ENCODE data around the gene COX5A.

COX5A gene

GRCh38 chr15:74958908-74959585, 21.2 kb upstream of the COX5A start:
- Histone ChIP-seq H4K8ac (ENCODE audit: low read length) (peak overlapping the region; percentile 73), H3K79me1 (replicated peaks; ENCODE audit: low read length, poor library complexity, severe bottlenecking) (no peaks in the 10 kb centered on the region), H2BK15ac (ENCODE audit: low read depth, poor library complexity, severe bottlenecking) (peak overlapping the region; percentile 50), H3K27me3 (ENCODE audit: control insufficient read depth in 1 of 2, insufficient read depth in 1 of 2, low read length in 2 of 2) (peaks cover 8 to 54% of the 10 kb centered on the region in 2 experiments), H2BK5ac (ENCODE audit: low read depth, low read length, poor library complexity, severe bottlenecking) (no peak overlapping the region), H3K4me3 (ENCODE audit: insufficient read depth in 1 of 2, low read depth in 1 of 2, low read length in 2 of 2) (peak overlapping the region in 1 of 2 experiments; percentile 70), H3K36me3 (ENCODE audit: control insufficient read depth in 1 of 2, insufficient read depth in 2 of 2, low read depth in 1 of 2, low read length in 2 of 2) (no peaks in the 10 kb centered on the region), H3K9ac (ENCODE audit: low read length) (peak overlapping the region; percentile 85), H3K23ac (ENCODE audit: low read length in 2 of 2) (peak overlapping the region in 1 of 2 experiments; percentile 74), H3K27ac (ENCODE audit: low read length, poor library complexity, severe bottlenecking) (no peak overlapping the region), H3K4ac (ENCODE audit: low read depth in 1 of 2, low read length in 2 of 2) (no peak overlapping the region), H3K4me1 (ENCODE audit: control insufficient read depth, insufficient read depth, low read depth, low read length) (peaks cover 31% of the 10 kb centered on the region), H2AFZ (ENCODE audit: low read depth, low read length) (peak overlapping the region; percentile 16), H2BK120ac (ENCODE audit: low read depth, low read length) (no peak overlapping the region), H3K14ac (ENCODE audit: low read length in 2 of 2) (peak overlapping the region in 1 of 2 experiments; percentile 66), H4K91ac (ENCODE audit: low read length) (no peak overlapping the region), H2BK12ac (ENCODE audit: low read length in 2 of 2) (no peak overlapping the region), H3K18ac (ENCODE audit: low read depth in 1 of 2, low read length in 2 of 2) (peak overlapping the region in 1 of 2 experiments; percentile 13), H2AK5ac (ENCODE audit: low read length, severe bottlenecking) (no peak overlapping the region), H3K9me3 (ENCODE audit: control insufficient read depth, low read length) (no peaks in the 10 kb centered on the region), H3K4me2 (ENCODE audit: low read length, poor library complexity, severe bottlenecking) (peak overlapping the region; percentile 56)
- 4% methylated on average over 45 of the region's 47 CpGs for WGBS
- DNase-seq: no peak

DNA sequence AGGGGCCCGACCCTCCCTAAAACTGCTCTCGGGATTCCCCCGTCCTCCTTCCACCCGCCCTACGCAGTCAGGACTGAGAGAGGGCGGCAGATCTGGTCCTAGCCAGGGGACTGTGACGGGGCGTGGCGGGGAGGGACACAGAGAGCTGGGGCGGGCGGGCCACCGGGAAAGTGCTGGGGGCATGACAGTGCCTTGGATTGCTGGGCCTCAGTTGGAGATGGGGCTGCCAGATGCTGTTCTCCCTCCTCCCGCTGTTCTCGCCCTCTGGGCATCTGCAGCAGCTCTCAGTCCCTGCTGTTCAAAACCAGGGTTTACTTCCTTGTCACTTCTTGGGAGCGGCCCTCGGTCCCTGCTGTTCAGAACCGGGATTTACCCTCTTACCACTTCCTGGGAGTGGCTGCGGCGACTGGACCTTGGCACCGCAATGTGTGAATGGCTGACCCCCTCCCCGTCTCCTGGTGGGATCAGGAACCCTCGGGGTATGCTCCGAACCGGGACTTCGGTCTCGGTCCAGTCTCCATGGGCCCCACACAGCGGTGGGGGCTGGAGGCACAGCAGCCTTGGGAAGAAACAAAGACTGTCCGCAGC, 20.5 kb upstream of the COX5A start:
- Histone ChIP-seq H3K23ac (ENCODE audit: low read length in 2 of 2) (peak overlapping the region in 1 of 2 experiments; percentile 78), H4K8ac (ENCODE audit: low read length) (peak overlapping the region; percentile 73), H3K9ac (ENCODE audit: low read length) (peak overlapping the region; percentile 85), H3K9me3 (ENCODE audit: control insufficient read depth, low read length) (no peaks in the 10 kb centered on the region), H2AFZ (ENCODE audit: low read depth, low read length) (peak overlapping the region; percentile 73), H4K91ac (ENCODE audit: low read length) (no peak overlapping the region), H3K27me3 (ENCODE audit: control insufficient read depth in 1 of 2, insufficient read depth in 1 of 2, low read length in 2 of 2) (peaks cover 8 to 54% of the 10 kb centered on the region in 2 experiments), H3K18ac (ENCODE audit: low read depth in 1 of 2, low read length in 2 of 2) (peak overlapping the region in 1 of 2 experiments; percentile 13), H3K27ac (ENCODE audit: low read length, poor library complexity, severe bottlenecking) (no peak overlapping the region), H3K4me3 (ENCODE audit: insufficient read depth in 1 of 2, low read depth in 1 of 2, low read length in 2 of 2) (peak overlapping the region in 1 of 2 experiments; percentile 70), H2BK120ac (ENCODE audit: low read depth, low read length) (no peak overlapping the region), H3K36me3 (ENCODE audit: control insufficient read depth in 1 of 2, insufficient read depth in 2 of 2, low read depth in 1 of 2, low read length in 2 of 2) (no peaks in the 10 kb centered on the region), H3K4me1 (ENCODE audit: control insufficient read depth, insufficient read depth, low read depth, low read length) (peaks cover 31% of the 10 kb centered on the region), H2AK5ac (ENCODE audit: low read length, severe bottlenecking) (no peak overlapping the region), H3K79me1 (replicated peaks; ENCODE audit: low read length, poor library complexity, severe bottlenecking) (no peaks in the 10 kb centered on the region), H3K4me2 (ENCODE audit: low read length, poor library complexity, severe bottlenecking) (peak overlapping the region; percentile 56), H2BK12ac (ENCODE audit: low read length in 2 of 2) (peak overlapping the region in 1 of 2 experiments; percentile 25), H2BK5ac (ENCODE audit: low read depth, low read length, poor library complexity, severe bottlenecking) (no peak overlapping the region), H3K14ac (ENCODE audit: low read length in 2 of 2) (peak overlapping the region in 1 of 2 experiments; percentile 48), H2BK15ac (ENCODE audit: low read depth, poor library complexity, severe bottlenecking) (peak overlapping the region; percentile 50), H3K4ac (ENCODE audit: low read depth in 1 of 2, low read length in 2 of 2) (peak overlapping the region in 1 of 2 experiments; percentile 35)
- DNase-seq: peak; percentile 69
- WGBS: 1% methylated on average over 22 of the region's 28 CpGs

- Histone ChIP-seq H3K9me3 (ENCODE audit: control insufficient read depth, low read length) (no peaks in the 10 kb centered on the region), H3K4me1 (ENCODE audit: control insufficient read depth, insufficient read depth, low read depth, low read length) (peaks cover 31% of the 10 kb centered on the region), H2BK5ac (ENCODE audit: low read depth, low read length, poor library complexity, severe bottlenecking) (no peak overlapping the region), H4K91ac (ENCODE audit: low read length) (no peak overlapping the region), H3K4ac (ENCODE audit: low read depth in 1 of 2, low read length in 2 of 2) (peak overlapping the region in 1 of 2 experiments; percentile 92), H2AK5ac (ENCODE audit: low read length, severe bottlenecking) (no peak overlapping the region), H3K14ac (ENCODE audit: low read length in 2 of 2) (peak overlapping the region in 1 of 2 experiments; percentile 95), H2AFZ (ENCODE audit: low read depth, low read length) (peak overlapping the region; percentile 30), H3K23ac (ENCODE audit: low read length in 2 of 2) (peak overlapping the region in 1 of 2 experiments; percentile 85), H3K9ac (ENCODE audit: low read length) (peak overlapping the region; percentile 85), H3K4me2 (ENCODE audit: low read length, poor library complexity, severe bottlenecking) (peak overlapping the region; percentile 97), H3K36me3 (ENCODE audit: control insufficient read depth in 1 of 2, insufficient read depth in 2 of 2, low read depth in 1 of 2, low read length in 2 of 2) (no peaks in the 10 kb centered on the region), H3K27ac (ENCODE audit: low read length, poor library complexity, severe bottlenecking) (no peak overlapping the region), H3K27me3 (ENCODE audit: control insufficient read depth in 1 of 2, insufficient read depth in 1 of 2, low read length in 2 of 2) (peaks cover 8 to 51% of the 10 kb centered on the region in 2 experiments), H3K4me3 (ENCODE audit: insufficient read depth in 1 of 2, low read depth in 1 of 2, low read length in 2 of 2) (peak overlapping the region; percentile 57 to 70), H2BK12ac (ENCODE audit: low read length in 2 of 2) (peak overlapping the region in 1 of 2 experiments; percentile 93), H2BK15ac (ENCODE audit: low read depth, poor library complexity, severe bottlenecking) (no peak overlapping the region), H2BK120ac (ENCODE audit: low read depth, low read length) (no peak overlapping the region), H3K18ac (ENCODE audit: low read depth in 1 of 2, low read length in 2 of 2) (peak overlapping the region in 1 of 2 experiments; percentile 94), H4K8ac (ENCODE audit: low read length) (no peak overlapping the region), H3K79me1 (replicated peaks; ENCODE audit: low read length, poor library complexity, severe bottlenecking) (no peaks in the 10 kb centered on the region)
- 3% methylated on average over 23 of the region's 28 CpGs for WGBS
- DNase-seq: no peak
Observed at GRCh38 chr15:74957476-74958035, 19.7 kb upstream of the COX5A start.

All from mesenchymal stem cell (in vitro differentiated cells and primary cell).